ENCODE results near the gene AXIN2. TPM values are rescaled to one million over a fixed set of nuclear protein-coding genes. Genes with fewer than 3 reads are reported as not detected.

The AXIN2 gene
- total and polyA plus RNA-seq, 5 donors, result 8.9 to 31.1 (median 27.3) TPM

- DNase-seq, result no peak
- no peak for ATAC-seq
- Histone ChIP-seq H3K9me3 (ENCODE audit: control insufficient read depth, low read length) (no peaks in the 10 kb centered on the region), H3K4me3 (ENCODE audit: low read length) (peak overlapping the region; percentile 100), H3K4me1 (ENCODE audit: control insufficient read depth, insufficient read depth, low read length) (peaks cover 3% of the 10 kb centered on the region), H3K27me3 (ENCODE audit: control insufficient read depth, insufficient read depth) (no peaks in the 10 kb centered on the region), H3K27ac (ENCODE audit: low read length) (peak overlapping the region; percentile 94)
- under 1% methylated on average over 13 of the region's 13 CpGs for WGBS
- intact Hi-C loops (cut with DNase I), result loop anchor here (5.0 to 10.0 kb wide), 4 partner anchors 97 to 267 kb away; no protein-coding TSS in a partner anchor
Observed at GRCh38 chr17:65559461-65559803, 2.0 kb downstream of the AXIN2 start.

- Histone ChIP-seq H3K4me1 (ENCODE audit: control insufficient read depth, insufficient read depth, low read length) (peaks cover 3% of the 10 kb centered on the region), H3K27me3 (ENCODE audit: control insufficient read depth, insufficient read depth) (no peaks in the 10 kb centered on the region), H3K9me3 (ENCODE audit: control insufficient read depth, low read length) (no peaks in the 10 kb centered on the region), H3K27ac (ENCODE audit: low read length) (peak overlapping the region; percentile 94), H3K4me3 (ENCODE audit: low read length) (peak overlapping the region; percentile 100)
- intact Hi-C loops (cut with DNase I), result loop anchor here (5.0 to 10.0 kb wide), 4 partner anchors 97 to 267 kb away; no protein-coding TSS in a partner anchor
- DNase-seq, result peak in 2 of 3 donors; percentile 60 to 61
- 27% methylated on average over 29 of the region's 29 CpGs for WGBS
- ATAC-seq, result no peak
Observed at GRCh38 chr17:65558683-65559460, 2.6 kb downstream of the AXIN2 start.

GRCh38 chr17:65558311-65558682 lies 3.2 kb downstream of the AXIN2 start:
- peak overlapping the region; percentile 100 for H3K4me3 ChIP-seq (ENCODE audit: low read length)
- peaks cover 3% of the 10 kb centered on the region for H3K4me1 ChIP-seq (ENCODE audit: control insufficient read depth, insufficient read depth, low read length)
- intact Hi-C loops (cut with DNase I), result loop anchor here (5.0 to 10.0 kb wide), 4 partner anchors 96 to 266 kb away; no protein-coding TSS in a partner anchor
- DNase-seq (no peak), ATAC-seq (no peak)
- H3K27me3 ChIP-seq (ENCODE audit: control insufficient read depth, insufficient read depth), result no peaks in the 10 kb centered on the region
- WGBS, result 82% methylated on average over 15 of the region's 15 CpGs
- H3K9me3 ChIP-seq (ENCODE audit: control insufficient read depth, low read length), result no peaks in the 10 kb centered on the region
- H3K27ac ChIP-seq (ENCODE audit: low read length), result no peak overlapping the region

GRCh38 chr17:65557349-65558310 lies 3.8 kb downstream of the AXIN2 start:
- Histone ChIP-seq H3K4me1 (ENCODE audit: control insufficient read depth, insufficient read depth, low read length) (peaks cover 3% of the 10 kb centered on the region), H3K9me3 (ENCODE audit: control insufficient read depth, low read length) (no peaks in the 10 kb centered on the region), H3K27me3 (ENCODE audit: control insufficient read depth, insufficient read depth) (no peaks in the 10 kb centered on the region), H3K4me3 (ENCODE audit: low read length) (peak overlapping the region; percentile 100), H3K27ac (ENCODE audit: low read length) (no peak overlapping the region)
- intact Hi-C loops (cut with DNase I), result loop anchor here (5.0 to 10.0 kb wide), 4 partner anchors 95 to 265 kb away; no protein-coding TSS in a partner anchor
- 83% methylated on average over 21 of the region's 21 CpGs for WGBS
- ATAC-seq (peak in 1 of 2 donors; percentile 9), DNase-seq (no peak)

GRCh38 chr17:65556910-65557348 lies 4.5 kb downstream of the AXIN2 start:
- H3K27ac ChIP-seq (ENCODE audit: low read length), result no peak overlapping the region
- H3K9me3 ChIP-seq (ENCODE audit: control insufficient read depth, low read length), result no peaks in the 10 kb centered on the region
- DNase-seq (no peak), ATAC-seq (no peak)
- H3K4me1 ChIP-seq (ENCODE audit: control insufficient read depth, insufficient read depth, low read length), result peaks cover 3% of the 10 kb centered on the region
- intact Hi-C loops (cut with DNase I), result loop anchor here (5.0 to 10.0 kb wide), 4 partner anchors 95 to 265 kb away; no protein-coding TSS in a partner anchor
- WGBS, result 44% methylated on average over 4 of the region's 4 CpGs
- peak overlapping the region; percentile 100 for H3K4me3 ChIP-seq (ENCODE audit: low read length)
- H3K27me3 ChIP-seq (ENCODE audit: control insufficient read depth, insufficient read depth), result no peaks in the 10 kb centered on the region

GRCh38 chr17:65556014-65556909 lies 5.2 kb downstream of the AXIN2 start:
- Histone ChIP-seq H3K9me3 (ENCODE audit: control insufficient read depth, low read length) (no peaks in the 10 kb centered on the region), H3K4me1 (ENCODE audit: control insufficient read depth, insufficient read depth, low read length) (peaks cover 4% of the 10 kb centered on the region), H3K27ac (ENCODE audit: low read length) (no peak overlapping the region), H3K4me3 (ENCODE audit: low read length) (peak overlapping the region; percentile 100), H3K27me3 (ENCODE audit: control insufficient read depth, insufficient read depth) (no peaks in the 10 kb centered on the region)
- DNase-seq (peak; percentile 79 to 92 (median 91)), ATAC-seq (peak; percentile 21 to 34)
- WGBS, result 60% methylated on average over 17 of the region's 17 CpGs
- intact Hi-C loops (cut with DNase I), result loop anchor here (5.0 to 10.0 kb wide), 4 partner anchors 94 to 264 kb away; no protein-coding TSS in a partner anchor

- H3K27ac ChIP-seq (ENCODE audit: low read length), result peak overlapping the region; percentile 83
- intact Hi-C loops (cut with DNase I), result loop anchor here (5.0 to 10.0 kb wide), 4 partner anchors 92 to 262 kb away; no protein-coding TSS in a partner anchor
- H3K27me3 ChIP-seq (ENCODE audit: control insufficient read depth, insufficient read depth), result no peaks in the 10 kb centered on the region
- H3K4me1 ChIP-seq (ENCODE audit: control insufficient read depth, insufficient read depth, low read length), result peaks cover 4% of the 10 kb centered on the region
- WGBS, result 44% methylated on average over 18 of the region's 18 CpGs
- DNase-seq (peak; percentile 47 to 82 (median 70)), ATAC-seq (peak; percentile 48 to 59)
- no peaks in the 10 kb centered on the region for H3K9me3 ChIP-seq (ENCODE audit: control insufficient read depth, low read length)
- no peak overlapping the region for H3K4me3 ChIP-seq (ENCODE audit: low read length)
Observed at GRCh38 chr17:65554553-65555223, 6.8 kb downstream of the AXIN2 start.

- Histone ChIP-seq H3K4me3 (ENCODE audit: low read length) (no peak overlapping the region), H3K4me1 (ENCODE audit: control insufficient read depth, insufficient read depth, low read length) (peaks cover 7% of the 10 kb centered on the region), H3K27ac (ENCODE audit: low read length) (peak overlapping the region; percentile 83), H3K9me3 (ENCODE audit: control insufficient read depth, low read length) (no peaks in the 10 kb centered on the region), H3K27me3 (ENCODE audit: control insufficient read depth, insufficient read depth) (no peaks in the 10 kb centered on the region)
- WGBS, result 34% methylated on average over 10 of the region's 10 CpGs
- no peak for ATAC-seq
- intact Hi-C loops (cut with DNase I), result loop anchor here in 1 of 4 donors (10.0 kb wide), 1 partner anchor 259 kb away; no protein-coding TSS in a partner anchor
- DNase-seq, result peak in 1 of 3 donors; percentile 74
Observed at GRCh38 chr17:65553646-65554552, 7.5 kb downstream of the AXIN2 start.
